ENCODE results near the gene PXMP4.

Gene PXMP4

GRCh38 chr20:33654680-33655161 is 65.4 kb downstream of the PXMP4 start:
- no peak for DNase-seq (ENCODE audit: low read depth)

GRCh38 chr20:33653900-33654596 is 66.1 kb downstream of the PXMP4 start:
- no peak for DNase-seq (ENCODE audit: low read depth)

- DNase-seq (ENCODE audit: low read depth): no peak
These were observed 66.8 kb downstream of the PXMP4 start for GRCh38 chr20:33653218-33653899.

Measured in stimulated activated CD8-positive, alpha-beta memory T cell treated with anti-CD3 and anti-CD28 coated beads, Interleukin-12 subunit alpha, Interleukin-12 subunit beta, amount 100 ng/mL, for 1 hour (primary cell).